GM12874 (cell line): ENCODE measurements around the gene PLIN5.

Experiments
- CTCF ChIP-seq: IDR thresholded peaks from 2 replicates; pipeline ENCODE4 v1.5.1; 2011; ENCODE audit warnings: low read depth, mild to moderate bottlenecking, control low read depth, low read length, moderate library complexity; ENCODE audit not compliant: insufficient read depth

Gene PLIN5

GRCh38 chr19:4506449-4507149, 28.4 kb downstream of the PLIN5 start:
- no peak for TF ChIP-seq CTCF

- no peak for TF ChIP-seq CTCF
These were observed 29.2 kb downstream of the PLIN5 start for GRCh38 chr19:4505570-4506448.

GRCh38 chr19:4504891-4505569, 30.0 kb downstream of the PLIN5 start:
- TF ChIP-seq CTCF = no peak

- no peak for TF ChIP-seq CTCF
These were observed 30.7 kb downstream of the PLIN5 start for GRCh38 chr19:4504297-4504701.

- no peak for TF ChIP-seq CTCF
These were observed 31.2 kb downstream of the PLIN5 start for GRCh38 chr19:4503825-4504170.

GRCh38 chr19:4503132-4503824, 31.7 kb downstream of the PLIN5 start:
- TF ChIP-seq CTCF = no peak
